OCI-LY7 (cell line): ENCODE measurements around the gene IP6K3.

Experiments
- CTCF ChIP-seq: fragments of 200-600 bp; sonication (generic); conservative IDR thresholded peaks from 2 replicates; pipeline ENCODE4 v1.5.1; 2014; ENCODE audit warnings: mild to moderate bottlenecking, antibody characterized with exemption, low read length, moderate library complexity, mixed read lengths
- EZH2phosphoT487 ChIP-seq: fragments of 200-600 bp; sonication (generic); IDR thresholded peaks from 2 replicates; pipeline ENCODE4 v1.6.1; 2018; ENCODE audit warnings: low read depth, borderline replicate concordance, mild to moderate bottlenecking, mixed run types, antibody characterized with exemption, low read length, moderate library complexity, mixed read lengths

DNA sequence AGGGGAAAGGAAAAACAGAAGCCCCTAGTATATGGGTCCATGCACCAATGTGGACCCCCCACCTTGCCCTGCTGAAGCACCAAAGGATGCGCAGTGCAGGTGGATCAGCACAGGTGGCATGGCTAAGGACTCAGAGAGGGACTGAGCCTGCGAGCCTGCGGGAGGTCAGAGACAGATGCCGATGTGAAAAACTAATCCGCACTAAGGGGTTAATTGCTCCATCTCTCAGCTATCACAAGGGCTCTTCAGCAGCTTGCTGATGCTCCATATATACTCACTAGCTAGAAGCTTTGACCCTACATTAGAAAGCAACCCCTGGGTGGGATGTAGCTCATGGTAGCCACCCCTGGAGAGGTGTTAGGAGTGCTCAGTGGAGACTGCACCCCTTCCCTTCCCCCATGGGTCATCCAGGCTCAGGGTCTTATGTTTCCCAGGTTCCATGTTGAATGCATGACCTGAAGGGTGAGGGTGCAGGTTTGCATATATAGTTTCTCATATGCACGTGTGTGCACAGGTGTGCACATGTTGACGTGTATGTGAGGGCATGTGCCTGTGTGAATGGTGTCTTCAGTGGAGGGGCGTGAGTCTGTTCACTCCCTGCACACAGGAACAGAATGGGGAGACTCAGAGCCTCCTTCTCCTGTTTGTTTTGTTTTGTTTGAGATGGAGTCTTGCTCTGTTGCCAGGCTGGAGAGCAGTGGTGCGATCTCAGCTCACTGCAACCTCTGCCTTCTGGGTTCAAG is 13.4 kb upstream of the IP6K3 start:
- TF ChIP-seq EZH2phosphoT487 (no peak), CTCF (no peak)
